HCT116 (cell line): ENCODE data around the gene HIP1. TPM values are rescaled to one million over a fixed set of nuclear protein-coding genes. Genes with fewer than 3 reads are reported as not detected.

Experiments used
- ATAC-seq: fragments of 200-7000 bp; cut with Tn5 transposase; 2 replicates; pipeline ENCODE4 v1.9.1; 2020; ENCODE audit warnings: mild to moderate bottlenecking, moderate library complexity
- BruUV-seq: library from RNA; stranded (reverse); fragments of 400-500 nt; replicated peaks from 2 replicates; lab custom pipeline; 2021; lab: Mats Ljungman, UMichigan
- CTCF ChIA-PET: fragments of 300-600 bp; sonication (Branson Sonifier 250); formaldehyde crosslinking; loops from one replicate; lab custom pipeline; 2021; ENCODE audit warnings: antibody characterized with exemption; lab: Charles Lee
- POLR2A ChIA-PET: fragments of 300-600, 350-600 bp; sonication (Branson Sonifier 250); formaldehyde crosslinking; loops from one replicate; lab custom pipeline; 2021; ENCODE audit warnings: antibody characterized with exemption; lab: Charles Lee
- RAD21 ChIA-PET, 2 experiments: fragments of 300-600 bp; sonication (Branson Sonifier 250); formaldehyde crosslinking; loops; one replicate each; lab custom pipeline; 2023; ENCODE audit warnings: low total read pairs in 2 of 2; ENCODE audit not compliant: uncharacterized antibody in 2 of 2, unreplicated experiment in 2 of 2, low non-redundant PET in 1 of 2; lab: Charles Lee
- DNase-seq: peaks from one replicate; pipeline ENCODE4 v3.0.0-alpha.2; 2010; ENCODE audit warnings: low read depth, low spot score
- H2AFZ ChIP-seq: fragments of 200-600 bp; shearing (Covaris generic), sonication (generic); 2 replicates; pipeline ENCODE4 v1.6.1; 2017; ENCODE audit warnings: low read depth, mixed run types, mixed read lengths, antibody characterized with exemption, low read length; ENCODE audit not compliant: poor library complexity, severe bottlenecking
- H3K27ac ChIP-seq: 2 replicates; pipeline ENCODE4 v1.5.1; 2012; ENCODE audit warnings: low read depth, low read length
- H3K27me3 ChIP-seq: fragments of 200-600 bp; sonication (generic); 2 replicates; pipeline ENCODE4 v1.6.1; 2016; ENCODE audit warnings: mixed run types, low read length, mixed read lengths; ENCODE audit not compliant: insufficient read depth
- H3K36me3 ChIP-seq, 2 experiments: fragments of 200-500 bp in 1 of 2; fragments of 200-600 bp in 1 of 2; sonication (Bioruptor generic) in 1 of 2; sonication (generic) in 1 of 2; 2 replicates each; pipeline versions ENCODE4 v1.5.1 to v1.6.1; 2014 to 2016; ENCODE audit warnings: low read length in 2 of 2, inconsistent platforms in 1 of 2, mixed read lengths in 1 of 2, mixed run types in 1 of 2; ENCODE audit not compliant: insufficient read depth in 2 of 2, control insufficient read depth in 1 of 2
- H3K4me1 ChIP-seq, 2 experiments: fragments of 200-600 bp in 1 of 2; sonication (generic) in 1 of 2; 2 replicates each; pipeline versions ENCODE4 v1.5.1 to v1.6.1; 2012 to 2017; ENCODE audit warnings: low read length in 2 of 2, inconsistent platforms in 1 of 2, mild to moderate bottlenecking in 1 of 2, mixed read lengths in 1 of 2, mixed run types in 1 of 2, moderate library complexity in 1 of 2; ENCODE audit not compliant: insufficient read depth in 2 of 2, control insufficient read depth in 1 of 2
- H3K4me2 ChIP-seq: fragments of 200-600 bp; sonication (generic); 2 replicates; pipeline ENCODE4 v1.6.1; 2017; ENCODE audit warnings: mixed run types, low read length, mixed read lengths
- H3K4me3 ChIP-seq, 2 experiments: fragments of 200-600 bp in 1 of 2; sonication (generic) in 1 of 2; replicated peaks in 1 of 2; 2 replicates each; pipeline ENCODE4 v1.5.1; 2011 to 2016; ENCODE audit warnings: low read length in 2 of 2, control low read depth in 1 of 2, low read depth in 1 of 2, mild to moderate bottlenecking in 1 of 2, mixed read lengths in 1 of 2, mixed run types in 1 of 2
- H3K79me2 ChIP-seq: fragments of 200-600 bp; sonication (generic); 2 replicates; pipeline ENCODE4 v1.6.1; 2017; ENCODE audit warnings: mild to moderate bottlenecking, mixed run types, low read length, moderate library complexity, mixed read lengths; ENCODE audit not compliant: insufficient read depth
- H3K9ac ChIP-seq: fragments of 200-600 bp; sonication (generic); 2 replicates; pipeline ENCODE4 v1.6.1; 2016; ENCODE audit warnings: low read length, mixed read lengths
- H3K9me2 ChIP-seq: fragments of 200-600 bp; sonication (generic), shearing (Covaris generic); 2 replicates; pipeline ENCODE4 v1.6.1; 2017; ENCODE audit warnings: mixed run types, mild to moderate bottlenecking, moderate library complexity; ENCODE audit not compliant: insufficient read depth
- H3K9me3 ChIP-seq, 2 experiments: fragments of 200-500 bp in 1 of 2; fragments of 200-600 bp in 1 of 2; sonication (Bioruptor generic) in 1 of 2; sonication (generic) in 1 of 2; 2 replicates each; pipeline ENCODE4 v1.6.1; 2014 to 2017; ENCODE audit warnings: low read length in 2 of 2, mixed read lengths in 2 of 2, inconsistent platforms in 1 of 2, low read depth in 1 of 2, mild to moderate bottlenecking in 1 of 2, mixed run types in 1 of 2, moderate library complexity in 1 of 2; ENCODE audit not compliant: control insufficient read depth in 1 of 2, insufficient read depth in 1 of 2
- H4K20me1 ChIP-seq: fragments of 200-600 bp; sonication (generic), shearing (Covaris generic); 2 replicates; pipeline ENCODE4 v1.6.1; 2017; ENCODE audit warnings: mixed run types, mild to moderate bottlenecking, moderate library complexity; ENCODE audit not compliant: insufficient read depth
- ATF3 ChIP-seq: IDR thresholded peaks from 2 replicates; pipeline ENCODE4 v1.6.1; 2012
- CBX3 ChIP-seq: IDR thresholded peaks from 2 replicates; pipeline ENCODE4 v1.6.1; 2012; ENCODE audit warnings: low read depth
- CTCF ChIP-seq, 3 experiments: fragments of 200-600 bp in 1 of 3; sonication (generic) in 1 of 3; IDR thresholded peaks in 2 of 3; conservative IDR thresholded peaks in 1 of 3; 2 replicates each; pipeline ENCODE4 v1.5.1; 2012 to 2017; ENCODE audit warnings: low read depth in 2 of 3, low read length in 2 of 3, antibody characterized with exemption in 1 of 3, borderline replicate concordance in 1 of 3, control low read depth in 1 of 3, mild to moderate bottlenecking in 1 of 3, mixed read lengths in 1 of 3, mixed run types in 1 of 3, moderate library complexity in 1 of 3; ENCODE audit not compliant: insufficient read depth in 1 of 3
- EGR1 ChIP-seq: IDR thresholded peaks from 2 replicates; pipeline ENCODE4 v1.6.1; 2012; ENCODE audit warnings: low read depth
- ELF1 ChIP-seq: IDR thresholded peaks from 2 replicates; pipeline ENCODE4 v1.6.1; 2012; ENCODE audit warnings: low read depth, borderline replicate concordance
- EZH2 ChIP-seq: fragments of 200-600 bp; sonication (generic); IDR thresholded peaks from 2 replicates; pipeline ENCODE4 v1.6.1; 2017; ENCODE audit warnings: antibody characterized with exemption, mixed run types
- JUND ChIP-seq: IDR thresholded peaks from 2 replicates; pipeline ENCODE4 v1.6.1; 2012
- POLR2A ChIP-seq: IDR thresholded peaks from 2 replicates; pipeline ENCODE4 v1.7.0; 2011; ENCODE audit warnings: borderline replicate concordance; ENCODE audit not compliant: insufficient read depth, insufficient read length; ENCODE audit errors: extremely low read depth
- RAD21 ChIP-seq: IDR thresholded peaks from 2 replicates; pipeline ENCODE4 v1.6.1; 2012; ENCODE audit warnings: low read depth, mild to moderate bottlenecking
- REST ChIP-seq: IDR thresholded peaks from 2 replicates; pipeline ENCODE4 v1.6.1; 2012; ENCODE audit warnings: low read depth
- SP1 ChIP-seq: IDR thresholded peaks from 2 replicates; pipeline ENCODE4 v1.6.1; 2012; ENCODE audit warnings: low read depth
- SRF ChIP-seq: IDR thresholded peaks from 2 replicates; pipeline ENCODE4 v1.6.1; 2012; ENCODE audit warnings: low read depth
- ZNF274 ChIP-seq: fragments of 200-500 bp; sonication (Bioruptor generic); IDR thresholded peaks from 2 replicates; pipeline ENCODE4 v1.6.1; 2014; ENCODE audit warnings: mild to moderate bottlenecking, low read depth, low read length, inconsistent platforms
- intact Hi-C: fragments of 100-400 bp; cut with micrococcal nuclease; formaldehyde crosslinking; loops from 2 replicates; pipeline ENCODE4 v1.10.0; 2022
- total RNA-seq: library from RNA; stranded (reverse); gene quantifications from one replicate; pipeline ENCODE4 v1.2.1, GENCODE V29; 2021; ENCODE audit not compliant: unreplicated experiment

HIP1 gene
- total RNA-seq, 1 experiment from 2014 or later, result 22.1 TPM

GRCh38 chr7:75631711-75632110, 107.0 kb downstream of the HIP1 start (continued):
- TF ChIP-seq POLR2A (no peak), SRF (no peak), EGR1 (no peak)

- no peak for ATAC-seq
- no peaks in the 10 kb centered on the region for H3K79me2 ChIP-seq
- ChIA-PET POLR2A (no interaction called here), RAD21 (no interaction called here)
- intact Hi-C loops, result no loop called here
- no peaks in the 10 kb centered on the region for H3K27me3 ChIP-seq
- no peak for DNase-seq
- H3K9me3 ChIP-seq, result peaks cover 0 to 7% of the 10 kb centered on the region in 2 experiments; a peak in 1 of 4 replicates
- H3K9ac ChIP-seq, result no peak overlapping the region
- no peak overlapping the region for H3K4me2 ChIP-seq
- H3K9me2 ChIP-seq, result no peaks in the 10 kb centered on the region
- no TSS peak for BruUV-seq
- TF ChIP-seq ELF1 (no peak), CBX3 (no peak), ZNF274 (no peak), REST (no peak), SP1 (no peak), RAD21 (no peak), CTCF (IDR thresholded peaks at IDR 0.05 in 2 of 3, conservative IDR thresholded peaks at IDR 0.05 in 1 of 3; ENCODE audit: borderline replicate concordance in 1 of 3, insufficient read depth in 1 of 3, low read depth in 2 of 3, low read length in 2 of 3) (no peak), ATF3 (no peak), EZH2 (no peak), JUND (no peak)
- TF ChIP-seq, all 23 proteins: peak for 0
- Histone ChIP-seq H2AFZ (no peak overlapping the region), H3K4me1 (no peaks in the 10 kb centered on the region), H3K27ac (no peak overlapping the region), H3K4me3 (no peak overlapping the region), H4K20me1 (no peaks in the 10 kb centered on the region), H3K36me3 (no peaks in the 10 kb centered on the region)
- CTCF ChIA-PET, result no interaction called here
Observed at GRCh38 chr7:75630549-75630948, 108.2 kb downstream of the HIP1 start.
